ENCODE data around the gene TMEM259. TPM values are rescaled to one million over a fixed set of nuclear protein-coding genes. Genes with fewer than 3 reads are reported as not detected.

TMEM259 gene
- total and polyA plus RNA-seq, 2 donors (not counting 3 experiments of a cell fraction or from before 2014, with no cell fraction given), result 142 to 297 TPM

DNA sequence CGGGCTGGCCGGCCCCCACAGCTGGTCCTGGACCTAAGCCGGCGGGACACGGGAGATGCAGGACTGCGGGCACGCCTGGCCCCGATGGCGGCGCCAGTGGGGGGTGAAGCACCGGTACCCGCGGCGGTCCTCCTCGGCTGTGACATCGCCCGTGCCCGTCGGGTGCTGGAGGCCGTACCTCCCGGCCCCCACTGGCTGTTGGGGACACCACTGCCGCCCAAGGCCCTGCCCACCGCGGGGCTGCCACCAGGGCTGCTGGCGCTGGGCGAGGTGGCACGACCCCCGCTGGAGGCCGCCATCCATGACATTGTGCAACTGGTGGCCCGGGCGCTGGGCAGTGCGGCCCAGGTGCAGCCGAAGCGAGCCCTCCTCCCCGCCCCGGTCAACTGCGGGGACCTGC is 17.6 kb downstream of the TMEM259 start:
- Histone ChIP-seq H3K9me1 (replicated peaks; ENCODE audit: control insufficient read depth, extremely low read depth, insufficient read depth, low read length) (no peaks in the 10 kb centered on the region), H2AFZ (ENCODE audit: low read depth, low read length) (no peak overlapping the region), H3K4me2 (ENCODE audit: insufficient read depth, low read length) (no peak overlapping the region), H3K36me3 (ENCODE audit: control insufficient read depth in 2 of 2, extremely low read depth in 1 of 2, insufficient read depth in 2 of 2, low read length in 2 of 2) (no peaks in the 10 kb centered on the region), H3K79me2 (ENCODE audit: control insufficient read depth, insufficient read depth, low read length) (no peaks in the 10 kb centered on the region), H3K27ac (ENCODE audit: insufficient read depth, low read depth, low read length) (no peak overlapping the region), H3K4me3 (replicated peaks in 1 of 3; ENCODE audit: insufficient read depth in 1 of 3, low read depth in 1 of 3, low read length in 3 of 3) (no peak overlapping the region), H3K4me1 (ENCODE audit: control insufficient read depth, extremely low read depth, insufficient read depth, low read length) (no peaks in the 10 kb centered on the region), H3K9me3 (replicated peaks; ENCODE audit: control insufficient read depth, insufficient read depth, low read length) (no peaks in the 10 kb centered on the region), H3K27me3 (ENCODE audit: control insufficient read depth in 2 of 2, insufficient read depth in 2 of 2, low read length in 2 of 2) (peaks cover 8 to 9% of the 10 kb centered on the region in 2 experiments), H4K20me1 (replicated peaks; ENCODE audit: control insufficient read depth, extremely low read depth, insufficient read depth, low read length) (no peaks in the 10 kb centered on the region), H3K9ac (replicated peaks; ENCODE audit: extremely low read depth, insufficient read depth, low read length) (no peak overlapping the region)
- TF ChIP-seq MYC (IDR thresholded peaks at IDR 0.05; ENCODE audit: low read depth, low read length) (no peak), FOS (IDR thresholded peaks at IDR 0.05; ENCODE audit: borderline replicate concordance, insufficient read depth, low read length) (no peak), GATA2 (IDR thresholded peaks at IDR 0.05; ENCODE audit: insufficient read depth, insufficient read length, low read depth, low read length) (no peak), POLR2A (IDR thresholded peaks at IDR 0.05; ENCODE audit: low read depth, low read length) (no peak), POLR2AphosphoS5 (IDR thresholded peaks at IDR 0.05; ENCODE audit: insufficient read depth, low read depth, low read length) (no peak), EZH2 (IDR thresholded peaks at IDR 0.05; ENCODE audit: borderline replicate concordance, low read depth, low read length, severe bottlenecking) (no peak), JUN (IDR thresholded peaks at IDR 0.05; ENCODE audit: borderline replicate concordance, insufficient read depth, insufficient read length, low read depth) (no peak)
- TF ChIP-seq, protein P1, sequence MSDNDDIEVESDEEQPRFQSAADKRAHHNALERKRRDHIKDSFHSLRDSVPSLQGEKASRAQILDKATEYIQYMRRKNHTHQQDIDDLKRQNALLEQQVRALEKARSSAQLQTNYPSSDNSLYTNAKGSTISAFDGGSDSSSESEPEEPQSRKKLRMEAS (IDR thresholded peaks at IDR 0.05; ENCODE audit: insufficient read depth, insufficient read length), result no peak
- TF ChIP-seq, protein P2, sequence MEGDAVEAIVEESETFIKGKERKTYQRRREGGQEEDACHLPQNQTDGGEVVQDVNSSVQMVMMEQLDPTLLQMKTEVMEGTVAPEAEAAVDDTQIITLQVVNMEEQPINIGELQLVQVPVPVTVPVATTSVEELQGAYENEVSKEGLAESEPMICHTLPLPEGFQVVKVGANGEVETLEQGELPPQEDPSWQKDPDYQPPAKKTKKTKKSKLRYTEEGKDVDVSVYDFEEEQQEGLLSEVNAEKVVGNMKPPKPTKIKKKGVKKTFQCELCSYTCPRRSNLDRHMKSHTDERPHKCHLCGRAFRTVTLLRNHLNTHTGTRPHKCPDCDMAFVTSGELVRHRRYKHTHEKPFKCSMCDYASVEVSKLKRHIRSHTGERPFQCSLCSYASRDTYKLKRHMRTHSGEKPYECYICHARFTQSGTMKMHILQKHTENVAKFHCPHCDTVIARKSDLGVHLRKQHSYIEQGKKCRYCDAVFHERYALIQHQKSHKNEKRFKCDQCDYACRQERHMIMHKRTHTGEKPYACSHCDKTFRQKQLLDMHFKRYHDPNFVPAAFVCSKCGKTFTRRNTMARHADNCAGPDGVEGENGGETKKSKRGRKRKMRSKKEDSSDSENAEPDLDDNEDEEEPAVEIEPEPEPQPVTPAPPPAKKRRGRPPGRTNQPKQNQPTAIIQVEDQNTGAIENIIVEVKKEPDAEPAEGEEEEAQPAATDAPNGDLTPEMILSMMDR (IDR thresholded peaks at IDR 0.05; ENCODE audit: extremely low read depth in 1 of 2, insufficient read depth in 1 of 2, low read depth in 1 of 2, low read length in 2 of 2), result no peak
- DNase-seq (ENCODE audit: low read depth, low spot score) (no peak), FAIRE-seq (no peak)
- dilution Hi-C loops (cut with MboI; ENCODE audit: extremely low pct_ligation_motif_present, low sequenced_read_pairs) (no loop called here), intact Hi-C loops (cut with micrococcal nuclease) (no loop called here)
- ChIA-PET CTCF (no interaction called here), POLR2A (no interaction called here)
- BruUV-seq (replicated peaks), result no TSS peak
